GM18508 (cell line): Measurements from ENCODE around the gene NOL9.

Experiments used
- ATAC-seq: cut with Tn5 transposase; IDR thresholded peaks from one replicate; pipeline ENCODE4 v1.9.1; 2021; ENCODE audit warnings: moderate number of reproducible peaks; ENCODE audit not compliant: insufficient read depth, unreplicated experiment

Gene NOL9

DNA sequence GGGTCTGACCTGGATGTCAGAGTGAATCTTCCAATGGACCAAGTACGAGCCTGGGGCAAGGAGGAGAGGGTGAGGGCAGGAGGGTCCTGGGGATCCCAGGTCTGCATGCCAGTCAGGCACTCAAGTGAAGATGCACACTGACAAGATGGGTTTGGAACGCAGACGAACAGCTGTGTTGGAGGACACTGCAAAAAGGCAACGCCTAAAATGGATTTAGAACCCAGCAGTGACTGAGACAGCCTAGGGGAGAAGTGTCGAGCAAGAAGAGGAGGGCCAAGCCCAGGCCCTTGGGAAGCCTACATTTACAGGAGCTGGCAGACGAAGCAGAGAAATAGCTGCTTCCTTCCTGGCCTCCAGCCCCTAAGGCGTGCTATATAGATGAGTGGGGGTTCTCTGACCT is 25.8 kb downstream of the NOL9 start:
- ATAC-seq: no peak

GRCh38 chr1:6526316-6526715 is 28.0 kb downstream of the NOL9 start:
- ATAC-seq: no peak

DNA sequence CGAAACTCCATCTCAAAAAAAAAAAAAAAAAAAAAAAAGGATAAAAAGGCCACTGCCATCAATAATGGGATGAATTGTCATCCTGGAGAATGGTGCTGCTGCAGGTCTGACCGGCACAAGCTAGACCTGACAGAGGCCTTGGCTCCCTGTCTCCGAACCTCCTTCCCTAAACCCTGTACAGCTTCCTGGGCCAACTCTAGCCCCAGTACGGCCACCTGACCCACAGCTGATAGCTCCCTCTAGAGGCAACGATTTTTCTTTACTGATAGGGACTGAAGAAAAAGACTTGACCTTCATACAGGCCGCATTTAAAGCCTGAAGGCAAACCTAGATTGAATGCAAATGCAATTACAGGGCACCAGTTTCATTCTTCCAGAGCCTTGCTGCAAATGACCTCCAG is 30.7 kb downstream of the NOL9 start:
- no peak for ATAC-seq

DNA sequence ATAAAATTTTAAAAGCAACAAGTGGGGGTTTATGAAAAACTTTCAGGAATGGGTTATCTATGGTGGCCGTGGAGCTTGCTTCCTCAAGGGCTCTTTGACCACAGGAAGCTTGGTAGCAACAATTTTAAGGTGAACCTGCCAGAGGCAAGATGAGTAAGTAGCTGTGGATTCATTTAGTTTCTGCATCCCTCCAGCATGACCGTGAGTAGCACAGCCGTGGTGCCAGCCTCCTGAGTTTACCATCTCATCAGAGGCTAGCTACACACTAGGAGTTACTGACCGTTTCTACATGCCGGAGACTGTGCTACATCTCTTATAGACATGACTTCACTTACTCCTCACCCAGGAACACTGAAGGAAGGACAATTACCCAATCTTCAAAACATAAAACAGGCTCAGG is 32.8 kb downstream of the NOL9 start:
- no peak for ATAC-seq

DNA sequence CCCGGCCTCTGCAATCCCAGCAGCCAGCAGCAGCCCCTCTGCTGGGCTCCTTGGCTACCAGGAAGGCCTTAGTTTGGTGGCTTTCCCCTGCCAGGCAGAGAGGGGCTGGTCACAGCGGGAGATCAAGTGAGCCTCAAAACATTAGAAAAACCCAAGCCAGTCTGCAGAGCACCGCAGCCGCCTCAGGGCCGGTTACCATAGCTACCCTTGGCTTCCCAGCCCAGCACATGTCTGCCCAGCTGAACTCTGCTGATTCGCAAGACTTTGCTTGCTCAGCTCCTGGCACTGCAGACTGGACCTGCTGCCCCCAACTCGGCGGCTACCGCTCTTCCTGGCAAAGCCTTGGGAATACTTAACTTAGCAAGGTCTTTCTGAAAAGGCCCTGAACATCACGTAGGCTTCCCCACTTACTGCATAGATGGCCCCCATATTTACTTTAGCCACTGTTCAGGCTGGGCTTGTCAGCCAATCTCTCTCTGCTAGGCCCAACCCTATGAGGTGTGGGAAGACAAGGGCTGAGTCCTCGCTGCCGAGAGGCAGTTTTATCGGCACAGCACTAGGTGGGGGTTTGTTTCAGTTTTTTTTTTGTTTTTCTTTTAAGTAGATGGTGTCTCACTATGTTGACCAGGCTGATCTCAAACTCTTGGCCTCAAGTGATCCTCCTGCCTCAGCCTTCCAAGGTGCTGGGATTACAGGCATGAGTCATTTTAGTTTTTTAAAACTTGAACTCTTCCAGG is 34.2 kb downstream of the NOL9 start:
- ATAC-seq: no peak

DNA sequence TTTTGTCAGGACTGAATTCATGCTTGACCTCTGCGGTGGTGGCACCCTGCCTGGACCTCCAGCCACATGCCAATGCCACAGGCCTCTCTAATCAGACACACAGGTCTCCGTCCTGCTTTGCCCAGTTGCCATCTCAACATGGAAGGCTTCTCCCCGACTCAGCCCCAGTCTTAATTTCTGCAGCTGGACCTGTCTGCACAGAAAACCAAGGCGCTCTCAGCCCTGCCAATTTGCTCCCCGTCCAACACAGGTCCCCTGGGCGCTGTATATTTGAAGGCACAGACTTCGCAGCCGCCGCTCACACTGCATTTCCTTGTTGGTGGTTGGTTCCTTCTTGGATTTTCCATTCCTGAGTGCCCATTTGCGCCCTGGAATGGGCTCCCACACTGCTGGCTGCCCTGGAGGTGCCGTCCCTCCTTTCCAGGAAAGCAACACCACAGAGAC is 34.8 kb downstream of the NOL9 start:
- no peak for ATAC-seq

DNA sequence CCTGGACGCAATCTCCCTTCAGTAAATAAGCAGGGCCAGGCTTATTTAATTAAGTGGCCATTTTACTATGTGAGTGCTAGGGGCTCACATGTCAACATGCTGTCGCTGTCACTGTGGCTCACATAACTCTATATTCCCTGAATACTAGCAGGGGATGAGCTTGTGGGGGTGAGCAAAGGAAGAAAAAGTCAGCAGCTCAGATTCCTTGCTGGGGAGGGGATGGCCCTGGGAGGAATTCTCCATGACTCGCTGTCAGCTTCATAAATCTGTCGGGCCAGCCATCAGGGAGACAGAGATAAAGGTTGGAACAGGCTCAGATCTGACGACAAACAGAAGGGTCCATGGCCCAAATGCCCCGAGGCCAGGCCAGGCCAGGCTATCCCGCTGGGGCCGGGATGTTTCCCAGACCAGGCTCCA is 36.9 kb downstream of the NOL9 start:
- ATAC-seq: no peak

- ATAC-seq: no peak
These were observed 38.5 kb downstream of the NOL9 start for GRCh38 chr1:6515771-6516170.

DNA sequence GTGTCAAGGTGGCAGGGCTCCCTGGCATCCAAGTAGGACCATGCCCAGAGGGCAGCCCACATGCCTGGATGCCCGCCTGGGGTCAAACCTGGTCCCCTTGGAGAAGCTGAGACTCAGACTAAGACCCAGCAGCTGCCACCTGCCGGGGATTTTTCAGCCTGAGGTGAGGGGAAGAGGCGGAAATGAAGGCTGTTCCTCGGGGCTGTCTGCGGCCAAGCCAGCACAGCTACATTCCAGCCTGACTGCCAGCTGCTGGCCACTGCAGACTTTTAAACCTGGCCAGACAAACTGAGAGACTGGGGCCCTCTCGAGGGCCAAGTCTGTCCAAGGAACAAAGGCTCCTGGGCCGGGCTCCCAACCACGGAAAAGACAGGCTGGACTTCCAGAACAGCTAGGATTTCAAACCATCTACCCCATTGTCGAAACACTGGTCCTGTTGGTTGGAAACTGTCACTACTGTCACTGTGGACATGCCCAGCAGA is 41.0 kb downstream of the NOL9 start:
- no peak for ATAC-seq

DNA sequence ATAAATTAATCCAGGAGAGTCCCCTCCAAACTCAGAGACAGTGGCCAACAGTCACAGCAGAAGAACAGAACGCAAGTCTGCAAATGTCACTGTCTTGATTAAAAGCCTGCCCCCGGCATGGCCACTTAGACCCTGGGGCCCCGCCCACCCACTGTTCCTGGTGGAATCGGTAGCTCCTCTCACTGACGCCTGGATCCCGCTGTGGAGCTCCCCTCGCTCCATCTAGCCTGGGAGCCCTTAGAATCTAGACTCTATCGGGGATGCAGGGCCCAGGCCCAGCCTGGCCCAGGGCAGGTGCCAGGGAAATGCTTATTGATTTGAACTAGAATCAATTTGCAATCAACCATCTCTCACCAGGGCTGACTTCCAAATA is 41.4 kb downstream of the NOL9 start:
- ATAC-seq: no peak

- ATAC-seq: no peak
These were observed 41.9 kb downstream of the NOL9 start for GRCh38 chr1:6512245-6512907.

DNA sequence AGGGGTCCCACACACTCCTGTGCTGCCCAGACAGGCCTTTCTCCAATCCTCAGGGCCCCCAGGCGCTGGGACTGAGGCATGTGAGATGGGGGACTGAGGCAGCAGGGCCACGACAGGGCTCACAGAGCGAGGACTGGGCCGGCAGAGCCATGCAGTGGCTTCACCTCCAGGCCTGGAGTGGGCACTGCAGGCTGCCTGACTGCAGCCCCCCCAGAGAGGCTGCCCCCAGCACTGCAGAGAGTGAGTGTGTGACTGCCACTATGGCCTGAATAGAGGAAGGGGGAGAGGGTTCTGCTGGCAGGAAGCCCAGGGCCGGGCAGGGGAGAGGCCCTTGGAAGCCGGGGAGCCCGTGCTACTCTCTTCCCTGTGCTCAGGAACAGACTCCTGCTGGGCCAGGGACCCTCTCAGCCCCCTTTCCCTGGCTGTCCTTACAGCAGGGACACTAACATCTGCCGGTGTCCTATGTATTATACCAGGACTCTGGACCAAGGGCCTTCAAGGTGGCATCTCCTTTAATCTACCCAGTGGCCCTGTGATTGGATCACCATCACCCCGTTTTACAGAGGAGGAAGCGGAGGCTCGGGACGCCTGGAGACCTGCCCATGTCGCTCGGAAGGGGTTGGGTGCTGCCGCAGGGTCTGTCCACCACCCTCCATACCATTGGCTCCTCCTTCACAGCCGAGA is 42.6 kb downstream of the NOL9 start:
- no peak for ATAC-seq

GRCh38 chr1:6511056-6511455 is 43.3 kb downstream of the NOL9 start:
- ATAC-seq: no peak

- ATAC-seq: no peak
These were observed 43.8 kb downstream of the NOL9 start for GRCh38 chr1:6510493-6510892.

DNA sequence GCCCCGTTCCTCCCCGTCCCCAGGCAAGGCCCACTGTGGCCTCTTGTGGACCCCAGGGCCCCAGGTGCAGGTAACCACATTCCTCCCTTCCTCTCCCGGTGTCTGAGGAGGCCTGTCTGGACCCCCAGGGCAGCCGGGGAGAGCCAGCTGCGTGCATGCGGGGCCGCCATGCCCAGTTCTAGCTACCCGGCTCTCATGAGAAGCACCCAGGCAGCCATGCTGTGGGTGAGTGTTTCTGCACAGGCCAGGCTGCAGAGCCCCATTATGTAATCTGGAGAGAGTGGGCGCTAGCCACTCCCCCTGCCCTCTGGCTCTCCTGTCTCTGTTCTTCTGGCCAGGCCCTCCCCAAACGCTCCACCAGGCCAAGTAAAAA is 44.4 kb downstream of the NOL9 start:
- ATAC-seq: no peak

- no peak for ATAC-seq
These were observed 44.9 kb downstream of the NOL9 start for GRCh38 chr1:6509220-6509918.

DNA sequence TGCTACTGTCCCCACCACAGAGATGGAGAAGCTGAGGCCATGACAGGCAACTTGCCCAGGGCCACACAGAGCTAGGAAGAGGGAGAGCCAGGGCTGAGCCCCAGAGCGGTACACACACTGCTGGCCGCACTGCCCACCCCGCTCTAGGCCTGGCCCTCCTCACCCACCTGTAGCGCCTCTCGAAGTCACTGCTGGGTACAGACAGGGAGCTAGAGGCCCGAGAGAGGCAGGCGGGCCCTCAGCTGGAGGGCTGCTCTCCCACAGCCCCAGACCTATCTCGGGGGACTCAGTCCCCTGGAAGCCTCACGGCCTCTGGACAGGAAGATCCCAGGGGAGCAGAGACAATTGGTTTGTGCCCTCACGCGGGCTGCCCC is 45.5 kb downstream of the NOL9 start:
- ATAC-seq: no peak

GRCh38 chr1:6508154-6508815 is 46.0 kb downstream of the NOL9 start:
- no peak for ATAC-seq

DNA sequence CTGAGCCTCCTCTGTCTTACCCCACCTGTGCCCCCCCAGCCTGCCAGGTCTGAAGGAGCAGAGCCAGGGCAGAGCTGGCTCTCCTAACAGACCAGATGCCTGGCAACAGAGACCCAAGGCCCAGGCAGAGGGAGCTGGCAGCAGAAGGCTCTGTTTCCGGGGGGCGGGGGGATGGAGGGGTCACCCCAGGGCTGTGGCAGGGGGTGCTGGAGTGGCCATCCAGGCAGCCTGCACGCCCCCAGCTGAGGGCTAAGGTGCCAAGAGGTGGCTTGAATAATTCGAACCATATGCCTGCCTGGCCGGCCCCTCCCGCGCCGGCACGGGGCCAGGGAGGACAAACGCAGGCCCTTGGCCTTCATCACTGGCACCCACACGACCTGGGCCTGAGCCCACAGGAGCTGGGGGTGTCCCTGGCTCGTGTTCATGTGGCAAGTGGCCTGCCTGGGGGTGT is 46.8 kb downstream of the NOL9 start:
- no peak for ATAC-seq

GRCh38 chr1:6507037-6507428 is 47.3 kb downstream of the NOL9 start:
- ATAC-seq: no peak
